Vagina (tissue), 2 donors: ENCODE results near the gene TTLL13.

ENCODE experiments used
- POLR2A ChIP-seq, 2 donors: fragments of 450-650 bp; IDR thresholded peaks; one replicate each; pipeline ENCODE4 v1.6.1; 2017; ENCODE audit warnings: antibody characterized with exemption in 2 of 2, mild to moderate bottlenecking in 2 of 2, moderate library complexity in 2 of 2
- POLR2AphosphoS5 ChIP-seq, 2 donors: sonication (generic); formaldehyde crosslinking; IDR thresholded peaks; one replicate each; pipeline ENCODE4 v1.9.0; 2017; ENCODE audit warnings: antibody characterized with exemption in 2 of 2, mild to moderate bottlenecking in 2 of 2, low read depth in 1 of 2; ENCODE audit not compliant: insufficient read depth in 1 of 2
- TF ChIP-seq, protein P1 (sequence below), 3 experiments: fragments of 450-650 bp in 2 of 3; fragments of 200-600 bp in 1 of 3; sonication (generic) in 1 of 3; IDR thresholded peaks; one replicate each; pipeline ENCODE4 v1.5.1; 2017 to 2019; ENCODE audit warnings: antibody characterized with exemption in 3 of 3, mild to moderate bottlenecking in 2 of 3, moderate library complexity in 2 of 3

DNA sequence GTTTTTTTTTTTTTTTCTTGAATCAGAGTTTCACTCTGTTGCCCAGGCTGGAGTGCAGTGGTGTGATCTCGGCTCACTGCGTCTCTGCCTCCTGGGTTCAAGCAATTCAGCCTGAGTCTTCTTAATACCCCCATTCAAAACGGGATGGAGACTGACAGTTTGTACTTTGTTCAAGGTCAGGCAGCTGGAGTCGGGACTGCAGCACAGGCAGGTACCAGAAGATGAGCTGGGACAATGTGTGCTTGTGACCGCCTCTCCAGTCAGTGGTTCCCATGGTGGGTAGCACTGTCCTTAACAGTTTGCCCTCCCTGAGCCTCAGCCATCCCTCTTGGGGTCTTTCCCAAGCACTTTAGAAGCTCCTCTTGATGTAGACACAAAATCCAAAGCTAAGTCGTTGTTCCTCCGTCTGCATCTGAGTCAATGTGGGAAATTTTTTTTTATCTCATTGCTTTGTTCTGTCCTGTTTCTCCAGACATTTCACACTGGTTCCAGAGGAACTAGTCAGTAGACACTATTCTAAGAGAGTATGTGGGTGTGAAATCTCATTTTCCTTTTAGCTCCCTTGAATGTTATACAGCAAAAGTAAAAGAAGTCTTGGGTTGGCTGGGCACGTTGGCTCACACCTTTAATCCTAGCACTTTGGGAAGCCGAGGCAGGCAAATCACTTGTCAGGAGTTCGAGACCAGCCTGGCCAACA, 5.3 kb upstream of the TTLL13 start:
- TF ChIP-seq, protein P1, sequence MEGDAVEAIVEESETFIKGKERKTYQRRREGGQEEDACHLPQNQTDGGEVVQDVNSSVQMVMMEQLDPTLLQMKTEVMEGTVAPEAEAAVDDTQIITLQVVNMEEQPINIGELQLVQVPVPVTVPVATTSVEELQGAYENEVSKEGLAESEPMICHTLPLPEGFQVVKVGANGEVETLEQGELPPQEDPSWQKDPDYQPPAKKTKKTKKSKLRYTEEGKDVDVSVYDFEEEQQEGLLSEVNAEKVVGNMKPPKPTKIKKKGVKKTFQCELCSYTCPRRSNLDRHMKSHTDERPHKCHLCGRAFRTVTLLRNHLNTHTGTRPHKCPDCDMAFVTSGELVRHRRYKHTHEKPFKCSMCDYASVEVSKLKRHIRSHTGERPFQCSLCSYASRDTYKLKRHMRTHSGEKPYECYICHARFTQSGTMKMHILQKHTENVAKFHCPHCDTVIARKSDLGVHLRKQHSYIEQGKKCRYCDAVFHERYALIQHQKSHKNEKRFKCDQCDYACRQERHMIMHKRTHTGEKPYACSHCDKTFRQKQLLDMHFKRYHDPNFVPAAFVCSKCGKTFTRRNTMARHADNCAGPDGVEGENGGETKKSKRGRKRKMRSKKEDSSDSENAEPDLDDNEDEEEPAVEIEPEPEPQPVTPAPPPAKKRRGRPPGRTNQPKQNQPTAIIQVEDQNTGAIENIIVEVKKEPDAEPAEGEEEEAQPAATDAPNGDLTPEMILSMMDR (IDR thresholded peaks at IDR 0.05) = no peak
- TF ChIP-seq POLR2A (IDR thresholded peaks at IDR 0.05) = no peak
- no peak for TF ChIP-seq POLR2AphosphoS5 (IDR thresholded peaks at IDR 0.05; ENCODE audit: insufficient read depth in 1 of 2, low read depth in 1 of 2)
